GM12874 (cell line): ENCODE data around the gene ARVCF.

Experiments
- CTCF ChIP-seq: IDR thresholded peaks from 2 replicates; pipeline ENCODE4 v1.5.1; 2011; ENCODE audit warnings: low read depth, mild to moderate bottlenecking, control low read depth, low read length, moderate library complexity; ENCODE audit not compliant: insufficient read depth

The ARVCF gene

GRCh38 chr22:19988965-19989724, 27.5 kb downstream of the ARVCF start:
- TF ChIP-seq CTCF, result no peak

GRCh38 chr22:19988331-19988808, 28.3 kb downstream of the ARVCF start:
- TF ChIP-seq CTCF, result no peak

- no peak for TF ChIP-seq CTCF
Measured at GRCh38 chr22:19987394-19988306, 29.0 kb downstream of the ARVCF start.

- no peak for TF ChIP-seq CTCF
Measured at GRCh38 chr22:19986410-19987341, 29.9 kb downstream of the ARVCF start.

GRCh38 chr22:19986011-19986409, 30.6 kb downstream of the ARVCF start:
- TF ChIP-seq CTCF, result no peak

GRCh38 chr22:19984851-19985811, 31.5 kb downstream of the ARVCF start:
- TF ChIP-seq CTCF, result no peak
